ENCODE measurements around the gene RNF114.

DNA sequence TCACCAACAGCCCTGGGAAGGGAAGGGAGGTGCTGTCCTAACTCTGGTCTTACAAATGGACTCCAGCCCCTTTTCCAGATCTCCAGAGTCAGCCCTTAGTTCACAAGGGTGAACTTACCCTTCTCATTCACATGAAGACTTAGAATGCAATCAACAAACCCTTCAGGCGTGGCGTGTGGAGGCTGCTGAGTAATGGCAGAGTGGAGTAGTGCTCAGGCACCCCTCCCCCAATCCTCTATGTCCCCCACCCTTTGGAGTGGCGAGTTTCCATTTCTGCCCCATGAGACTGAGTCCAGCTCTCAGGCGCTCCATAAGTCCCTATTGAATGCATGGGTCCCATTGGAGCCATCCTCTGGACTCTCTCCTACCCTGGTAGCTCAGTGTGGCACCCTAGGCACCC, 49.9 kb downstream of the RNF114 start:
- TF ChIP-seq, protein P1, sequence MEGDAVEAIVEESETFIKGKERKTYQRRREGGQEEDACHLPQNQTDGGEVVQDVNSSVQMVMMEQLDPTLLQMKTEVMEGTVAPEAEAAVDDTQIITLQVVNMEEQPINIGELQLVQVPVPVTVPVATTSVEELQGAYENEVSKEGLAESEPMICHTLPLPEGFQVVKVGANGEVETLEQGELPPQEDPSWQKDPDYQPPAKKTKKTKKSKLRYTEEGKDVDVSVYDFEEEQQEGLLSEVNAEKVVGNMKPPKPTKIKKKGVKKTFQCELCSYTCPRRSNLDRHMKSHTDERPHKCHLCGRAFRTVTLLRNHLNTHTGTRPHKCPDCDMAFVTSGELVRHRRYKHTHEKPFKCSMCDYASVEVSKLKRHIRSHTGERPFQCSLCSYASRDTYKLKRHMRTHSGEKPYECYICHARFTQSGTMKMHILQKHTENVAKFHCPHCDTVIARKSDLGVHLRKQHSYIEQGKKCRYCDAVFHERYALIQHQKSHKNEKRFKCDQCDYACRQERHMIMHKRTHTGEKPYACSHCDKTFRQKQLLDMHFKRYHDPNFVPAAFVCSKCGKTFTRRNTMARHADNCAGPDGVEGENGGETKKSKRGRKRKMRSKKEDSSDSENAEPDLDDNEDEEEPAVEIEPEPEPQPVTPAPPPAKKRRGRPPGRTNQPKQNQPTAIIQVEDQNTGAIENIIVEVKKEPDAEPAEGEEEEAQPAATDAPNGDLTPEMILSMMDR (conservative IDR thresholded peaks at IDR 0.05 in 1 of 2, IDR thresholded peaks at IDR 0.05 in 1 of 2; ENCODE audit: low read depth in 1 of 2, low read length in 2 of 2), result no peak
- TF ChIP-seq EZH2 (IDR thresholded peaks at IDR 0.05; ENCODE audit: low read length, missing control alignments), result no peak
